Measurements from ENCODE around the gene ELMO3.

The ELMO3 gene

GRCh38 chr16:67245674-67246080, 46.7 kb downstream of the ELMO3 start:
- no peak overlapping the region for H3K27ac ChIP-seq (replicated peaks)
- no peak for TF ChIP-seq POLR2AphosphoS5 (IDR thresholded peaks at IDR 0.05; ENCODE audit: low read depth)
- no peak for TF ChIP-seq REST (IDR thresholded peaks at IDR 0.05; ENCODE audit: insufficient replicate concordance, low read depth)
- no peak for TF ChIP-seq SPI1 (IDR thresholded peaks at IDR 0.05; ENCODE audit: borderline replicate concordance, low read depth)
- TF ChIP-seq GABPA (IDR thresholded peaks at IDR 0.05; ENCODE audit: low read depth): no peak
- TF ChIP-seq, protein P1, sequence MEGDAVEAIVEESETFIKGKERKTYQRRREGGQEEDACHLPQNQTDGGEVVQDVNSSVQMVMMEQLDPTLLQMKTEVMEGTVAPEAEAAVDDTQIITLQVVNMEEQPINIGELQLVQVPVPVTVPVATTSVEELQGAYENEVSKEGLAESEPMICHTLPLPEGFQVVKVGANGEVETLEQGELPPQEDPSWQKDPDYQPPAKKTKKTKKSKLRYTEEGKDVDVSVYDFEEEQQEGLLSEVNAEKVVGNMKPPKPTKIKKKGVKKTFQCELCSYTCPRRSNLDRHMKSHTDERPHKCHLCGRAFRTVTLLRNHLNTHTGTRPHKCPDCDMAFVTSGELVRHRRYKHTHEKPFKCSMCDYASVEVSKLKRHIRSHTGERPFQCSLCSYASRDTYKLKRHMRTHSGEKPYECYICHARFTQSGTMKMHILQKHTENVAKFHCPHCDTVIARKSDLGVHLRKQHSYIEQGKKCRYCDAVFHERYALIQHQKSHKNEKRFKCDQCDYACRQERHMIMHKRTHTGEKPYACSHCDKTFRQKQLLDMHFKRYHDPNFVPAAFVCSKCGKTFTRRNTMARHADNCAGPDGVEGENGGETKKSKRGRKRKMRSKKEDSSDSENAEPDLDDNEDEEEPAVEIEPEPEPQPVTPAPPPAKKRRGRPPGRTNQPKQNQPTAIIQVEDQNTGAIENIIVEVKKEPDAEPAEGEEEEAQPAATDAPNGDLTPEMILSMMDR (IDR thresholded peaks at IDR 0.05; ENCODE audit: insufficient read depth, low read length): no peak
- DNase-seq (ENCODE audit: low read depth in 1 of 2, low spot score in 1 of 2): no peak
- peak overlapping the region; percentile 73 for H3K4me3 ChIP-seq (replicated peaks; ENCODE audit: insufficient read depth, low read length)
- peaks cover 21% of the 10 kb centered on the region for H3K27me3 ChIP-seq (ENCODE audit: insufficient read depth, poor library complexity, severe bottlenecking)

DNA sequence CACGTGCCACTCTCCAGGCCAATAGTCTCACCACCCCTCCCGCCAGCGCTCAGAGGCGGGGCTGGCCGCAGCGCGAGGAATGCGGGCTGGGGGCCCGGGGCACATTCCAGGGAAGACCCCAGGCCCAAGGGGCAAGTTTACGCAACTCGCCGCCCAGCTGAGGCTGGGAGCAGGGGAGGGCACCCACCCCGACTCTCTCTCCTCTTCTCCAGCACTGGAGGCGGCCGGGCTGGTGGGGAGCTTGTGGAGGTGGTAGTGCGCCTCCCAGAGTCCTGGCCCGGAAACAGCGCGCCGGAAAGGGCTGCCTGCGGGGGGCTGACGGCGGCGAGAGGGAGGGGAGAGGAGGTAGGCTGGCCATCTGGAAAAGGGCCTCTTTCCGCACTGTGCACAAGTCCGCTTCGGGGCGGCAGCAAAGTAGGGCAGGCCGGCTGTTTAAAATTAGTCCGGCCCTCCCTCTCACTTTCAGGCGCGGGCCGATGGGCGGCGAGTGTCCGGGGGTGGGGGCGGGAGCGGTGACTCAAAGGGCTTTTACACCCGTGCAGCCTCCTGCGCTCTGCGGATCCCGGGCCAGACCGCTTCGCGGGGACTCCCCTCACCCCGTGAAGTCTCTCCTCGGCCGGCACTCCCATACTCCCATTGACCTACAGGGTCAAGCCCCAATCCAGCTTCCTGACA, 47.3 kb downstream of the ELMO3 start:
- TF ChIP-seq SPI1 (IDR thresholded peaks at IDR 0.05; ENCODE audit: borderline replicate concordance, low read depth) (no peak), POLR2AphosphoS5 (IDR thresholded peaks at IDR 0.05; ENCODE audit: low read depth) (no peak), REST (IDR thresholded peaks at IDR 0.05; ENCODE audit: insufficient replicate concordance, low read depth) (no peak), GABPA (IDR thresholded peaks at IDR 0.05; ENCODE audit: low read depth) (no peak)
- TF ChIP-seq, protein P1 (IDR thresholded peaks at IDR 0.05; ENCODE audit: insufficient read depth, low read length): no peak
- Histone ChIP-seq H3K27ac (replicated peaks) (no peak overlapping the region), H3K27me3 (ENCODE audit: insufficient read depth, poor library complexity, severe bottlenecking) (peaks cover 21% of the 10 kb centered on the region), H3K4me3 (replicated peaks; ENCODE audit: insufficient read depth, low read length) (peak overlapping the region; percentile 73)
- peak in 1 of 2 experiments; percentile 25 for DNase-seq (ENCODE audit: low read depth in 1 of 2, low spot score in 1 of 2)

- Histone ChIP-seq H3K27ac (replicated peaks) (peak overlapping the region; percentile 17; the same call in 1 of the 2 replicates), H3K4me3 (replicated peaks; ENCODE audit: insufficient read depth, low read length) (peak overlapping the region; percentile 73), H3K27me3 (ENCODE audit: insufficient read depth, poor library complexity, severe bottlenecking) (peaks cover 21% of the 10 kb centered on the region)
- DNase-seq (ENCODE audit: low read depth in 1 of 2, low spot score in 1 of 2): peak in 1 of 2 experiments; percentile 29
- TF ChIP-seq, protein P1 (IDR thresholded peaks at IDR 0.05; ENCODE audit: insufficient read depth, low read length): no peak
- TF ChIP-seq GABPA (IDR thresholded peaks at IDR 0.05; ENCODE audit: low read depth) (no peak), SPI1 (IDR thresholded peaks at IDR 0.05; ENCODE audit: borderline replicate concordance, low read depth) (no peak), REST (IDR thresholded peaks at IDR 0.05; ENCODE audit: insufficient replicate concordance, low read depth) (no peak), POLR2AphosphoS5 (IDR thresholded peaks at IDR 0.05; ENCODE audit: low read depth) (no peak)
These were observed 47.8 kb downstream of the ELMO3 start for GRCh38 chr16:67246756-67247191.

Measured in HL-60 (cell line).